ENCODE measurements around the gene EXT2. TPM values are rescaled to one million over a fixed set of nuclear protein-coding genes. Genes with fewer than 3 reads are reported as not detected.

Gene EXT2
- total and polyA plus RNA-seq, 10 of the 15 experiments (the other 5 are each of a cell fraction or from before 2014, with no cell fraction given): 3.8 to 31.4 (median 17.9) TPM

DNA sequence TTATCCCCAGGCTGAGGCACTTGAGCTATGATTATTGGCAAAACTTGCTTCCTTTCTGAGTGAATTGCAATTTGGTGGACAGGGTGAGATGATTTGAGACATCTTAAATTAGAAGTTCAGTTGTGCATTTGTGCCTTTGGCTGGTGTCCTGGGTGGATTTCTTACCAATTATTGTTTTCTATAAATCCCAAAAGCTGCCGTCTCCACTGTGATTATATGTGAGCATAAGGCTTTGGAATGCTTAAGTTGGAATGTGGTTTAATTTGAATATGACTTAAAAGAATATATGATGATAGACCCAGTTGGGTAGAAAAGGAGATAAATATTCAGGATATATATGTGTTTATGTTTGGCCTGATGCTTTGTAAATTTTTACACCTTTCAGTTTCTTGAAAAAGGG lies 70.0 kb downstream of the EXT2 start (continued):
- TF ChIP-seq, protein P1, sequence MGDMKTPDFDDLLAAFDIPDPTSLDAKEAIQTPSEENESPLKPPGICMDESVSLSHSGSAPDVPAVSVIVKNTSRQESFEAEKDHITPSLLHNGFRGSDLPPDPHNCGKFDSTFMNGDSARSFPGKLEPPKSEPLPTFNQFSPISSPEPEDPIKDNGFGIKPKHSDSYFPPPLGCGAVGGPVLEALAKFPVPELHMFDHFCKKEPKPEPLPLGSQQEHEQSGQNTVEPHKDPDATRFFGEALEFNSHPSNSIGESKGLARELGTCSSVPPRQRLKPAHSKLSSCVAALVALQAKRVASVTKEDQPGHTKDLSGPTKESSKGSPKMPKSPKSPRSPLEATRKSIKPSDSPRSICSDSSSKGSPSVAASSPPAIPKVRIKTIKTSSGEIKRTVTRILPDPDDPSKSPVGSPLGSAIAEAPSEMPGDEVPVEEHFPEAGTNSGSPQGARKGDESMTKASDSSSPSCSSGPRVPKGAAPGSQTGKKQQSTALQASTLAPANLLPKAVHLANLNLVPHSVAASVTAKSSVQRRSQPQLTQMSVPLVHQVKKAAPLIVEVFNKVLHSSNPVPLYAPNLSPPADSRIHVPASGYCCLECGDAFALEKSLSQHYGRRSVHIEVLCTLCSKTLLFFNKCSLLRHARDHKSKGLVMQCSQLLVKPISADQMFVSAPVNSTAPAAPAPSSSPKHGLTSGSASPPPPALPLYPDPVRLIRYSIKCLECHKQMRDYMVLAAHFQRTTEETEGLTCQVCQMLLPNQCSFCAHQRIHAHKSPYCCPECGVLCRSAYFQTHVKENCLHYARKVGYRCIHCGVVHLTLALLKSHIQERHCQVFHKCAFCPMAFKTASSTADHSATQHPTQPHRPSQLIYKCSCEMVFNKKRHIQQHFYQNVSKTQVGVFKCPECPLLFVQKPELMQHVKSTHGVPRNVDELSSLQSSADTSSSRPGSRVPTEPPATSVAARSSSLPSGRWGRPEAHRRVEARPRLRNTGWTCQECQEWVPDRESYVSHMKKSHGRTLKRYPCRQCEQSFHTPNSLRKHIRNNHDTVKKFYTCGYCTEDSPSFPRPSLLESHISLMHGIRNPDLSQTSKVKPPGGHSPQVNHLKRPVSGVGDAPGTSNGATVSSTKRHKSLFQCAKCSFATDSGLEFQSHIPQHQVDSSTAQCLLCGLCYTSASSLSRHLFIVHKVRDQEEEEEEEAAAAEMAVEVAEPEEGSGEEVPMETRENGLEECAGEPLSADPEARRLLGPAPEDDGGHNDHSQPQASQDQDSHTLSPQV (IDR thresholded peaks at IDR 0.05): no peak
- TF ChIP-seq, protein P2, sequence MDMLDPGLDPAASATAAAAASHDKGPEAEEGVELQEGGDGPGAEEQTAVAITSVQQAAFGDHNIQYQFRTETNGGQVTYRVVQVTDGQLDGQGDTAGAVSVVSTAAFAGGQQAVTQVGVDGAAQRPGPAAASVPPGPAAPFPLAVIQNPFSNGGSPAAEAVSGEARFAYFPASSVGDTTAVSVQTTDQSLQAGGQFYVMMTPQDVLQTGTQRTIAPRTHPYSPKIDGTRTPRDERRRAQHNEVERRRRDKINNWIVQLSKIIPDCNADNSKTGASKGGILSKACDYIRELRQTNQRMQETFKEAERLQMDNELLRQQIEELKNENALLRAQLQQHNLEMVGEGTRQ (IDR thresholded peaks at IDR 0.05; ENCODE audit: borderline replicate concordance, low read depth, low read length): no peak
- no peak for TF ChIP-seq MTA3 (IDR thresholded peaks at IDR 0.05; ENCODE audit: borderline replicate concordance, low read length)
- TF ChIP-seq, protein P3, sequence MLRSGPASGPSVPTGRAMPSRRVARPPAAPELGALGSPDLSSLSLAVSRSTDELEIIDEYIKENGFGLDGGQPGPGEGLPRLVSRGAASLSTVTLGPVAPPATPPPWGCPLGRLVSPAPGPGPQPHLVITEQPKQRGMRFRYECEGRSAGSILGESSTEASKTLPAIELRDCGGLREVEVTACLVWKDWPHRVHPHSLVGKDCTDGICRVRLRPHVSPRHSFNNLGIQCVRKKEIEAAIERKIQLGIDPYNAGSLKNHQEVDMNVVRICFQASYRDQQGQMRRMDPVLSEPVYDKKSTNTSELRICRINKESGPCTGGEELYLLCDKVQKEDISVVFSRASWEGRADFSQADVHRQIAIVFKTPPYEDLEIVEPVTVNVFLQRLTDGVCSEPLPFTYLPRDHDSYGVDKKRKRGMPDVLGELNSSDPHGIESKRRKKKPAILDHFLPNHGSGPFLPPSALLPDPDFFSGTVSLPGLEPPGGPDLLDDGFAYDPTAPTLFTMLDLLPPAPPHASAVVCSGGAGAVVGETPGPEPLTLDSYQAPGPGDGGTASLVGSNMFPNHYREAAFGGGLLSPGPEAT (IDR thresholded peaks at IDR 0.05; ENCODE audit: low read depth): no peak

DNA sequence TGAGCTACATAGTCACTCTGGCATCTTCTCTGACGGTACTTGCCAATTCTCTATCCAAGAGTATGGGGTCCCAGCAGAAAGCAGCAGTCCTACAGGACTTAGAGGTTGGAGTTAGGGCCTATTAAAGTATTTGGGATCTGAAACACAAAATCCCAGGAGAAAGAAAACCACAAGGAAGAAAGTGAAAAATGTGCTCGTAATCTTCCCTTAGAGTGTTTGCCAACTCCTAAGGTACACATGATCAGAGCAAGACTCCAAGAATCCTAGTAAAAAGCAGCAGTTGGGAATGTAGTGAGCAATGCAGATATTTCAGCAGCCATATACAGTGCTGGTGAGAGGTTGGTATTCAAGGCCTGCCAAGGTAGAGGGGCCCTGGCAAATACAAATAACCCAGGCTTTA lies 71.6 kb downstream of the EXT2 start:
- intact Hi-C loops (cut with micrococcal nuclease; ENCODE audit: unreplicated experiment): no loop called here
- Histone ChIP-seq H3K27ac (ENCODE audit: control insufficient read depth, insufficient read depth) (no peak overlapping the region), H3K36me3 (ENCODE audit: control insufficient read depth in 2 of 2, insufficient read depth in 2 of 2, low read length in 1 of 2) (no peaks in the 10 kb centered on the region), H3K9me3 (replicated peaks; ENCODE audit: control insufficient read depth, insufficient read depth, low read length) (no peaks in the 10 kb centered on the region), H3K9ac (ENCODE audit: control insufficient read depth, insufficient read depth, low read length) (no peak overlapping the region), H3K79me2 (ENCODE audit: control insufficient read depth, insufficient read depth, low read length) (no peaks in the 10 kb centered on the region), H3K4me3 (no peak overlapping the region), H3K4me2 (ENCODE audit: control insufficient read depth, insufficient read depth) (no peak overlapping the region), H4K20me1 (ENCODE audit: control insufficient read depth, insufficient read depth) (no peaks in the 10 kb centered on the region), H2AFZ (ENCODE audit: control insufficient read depth, low read depth, low read length) (no peak overlapping the region), H3K27me3 (replicated peaks in 1 of 2; ENCODE audit: control insufficient read depth in 2 of 2, insufficient read depth in 2 of 2, low read length in 1 of 2) (no peaks in the 10 kb centered on the region), H3K4me1 (ENCODE audit: control insufficient read depth, insufficient read depth, low read length) (no peaks in the 10 kb centered on the region)
- SMC1A ChIA-PET (ENCODE audit: uncharacterized antibody, unreplicated experiment): no interaction called here
- no TSS peak for BruUV-seq (replicated peaks)
- DNase-seq (ENCODE audit: low read depth, low spot score) (no peak), FAIRE-seq (no peak), ATAC-seq (no peak)
- in situ Hi-C loops (cut with MboI): no loop called here
- 94% methylated on average over 2 of the region's 2 CpGs for WGBS (ENCODE audit: insufficient coverage, insufficient replicate concordance, low lambda C conversion rate, missing lambda C conversion rate)
- RAD21 ChIA-PET (ENCODE audit: unreplicated experiment): no interaction called here
- CTCF ChIA-PET: no interaction called here
- POLR2A ChIA-PET: no interaction called here
- TF ChIP-seq RUNX3 (IDR thresholded peaks at IDR 0.05; ENCODE audit: low read length) (no peak), TCF3 (IDR thresholded peaks at IDR 0.05; ENCODE audit: borderline replicate concordance, insufficient read depth, low read depth, low read length) (no peak), NBN (IDR thresholded peaks at IDR 0.05) (no peak), ASH2L (IDR thresholded peaks at IDR 0.05; ENCODE audit: borderline replicate concordance, low read depth) (no peak)
- TF ChIP-seq, protein P4, sequence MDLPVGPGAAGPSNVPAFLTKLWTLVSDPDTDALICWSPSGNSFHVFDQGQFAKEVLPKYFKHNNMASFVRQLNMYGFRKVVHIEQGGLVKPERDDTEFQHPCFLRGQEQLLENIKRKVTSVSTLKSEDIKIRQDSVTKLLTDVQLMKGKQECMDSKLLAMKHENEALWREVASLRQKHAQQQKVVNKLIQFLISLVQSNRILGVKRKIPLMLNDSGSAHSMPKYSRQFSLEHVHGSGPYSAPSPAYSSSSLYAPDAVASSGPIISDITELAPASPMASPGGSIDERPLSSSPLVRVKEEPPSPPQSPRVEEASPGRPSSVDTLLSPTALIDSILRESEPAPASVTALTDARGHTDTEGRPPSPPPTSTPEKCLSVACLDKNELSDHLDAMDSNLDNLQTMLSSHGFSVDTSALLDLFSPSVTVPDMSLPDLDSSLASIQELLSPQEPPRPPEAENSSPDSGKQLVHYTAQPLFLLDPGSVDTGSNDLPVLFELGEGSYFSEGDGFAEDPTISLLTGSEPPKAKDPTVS (IDR thresholded peaks at IDR 0.05; ENCODE audit: low read depth, low read length): no peak
- TF ChIP-seq, protein P5, sequence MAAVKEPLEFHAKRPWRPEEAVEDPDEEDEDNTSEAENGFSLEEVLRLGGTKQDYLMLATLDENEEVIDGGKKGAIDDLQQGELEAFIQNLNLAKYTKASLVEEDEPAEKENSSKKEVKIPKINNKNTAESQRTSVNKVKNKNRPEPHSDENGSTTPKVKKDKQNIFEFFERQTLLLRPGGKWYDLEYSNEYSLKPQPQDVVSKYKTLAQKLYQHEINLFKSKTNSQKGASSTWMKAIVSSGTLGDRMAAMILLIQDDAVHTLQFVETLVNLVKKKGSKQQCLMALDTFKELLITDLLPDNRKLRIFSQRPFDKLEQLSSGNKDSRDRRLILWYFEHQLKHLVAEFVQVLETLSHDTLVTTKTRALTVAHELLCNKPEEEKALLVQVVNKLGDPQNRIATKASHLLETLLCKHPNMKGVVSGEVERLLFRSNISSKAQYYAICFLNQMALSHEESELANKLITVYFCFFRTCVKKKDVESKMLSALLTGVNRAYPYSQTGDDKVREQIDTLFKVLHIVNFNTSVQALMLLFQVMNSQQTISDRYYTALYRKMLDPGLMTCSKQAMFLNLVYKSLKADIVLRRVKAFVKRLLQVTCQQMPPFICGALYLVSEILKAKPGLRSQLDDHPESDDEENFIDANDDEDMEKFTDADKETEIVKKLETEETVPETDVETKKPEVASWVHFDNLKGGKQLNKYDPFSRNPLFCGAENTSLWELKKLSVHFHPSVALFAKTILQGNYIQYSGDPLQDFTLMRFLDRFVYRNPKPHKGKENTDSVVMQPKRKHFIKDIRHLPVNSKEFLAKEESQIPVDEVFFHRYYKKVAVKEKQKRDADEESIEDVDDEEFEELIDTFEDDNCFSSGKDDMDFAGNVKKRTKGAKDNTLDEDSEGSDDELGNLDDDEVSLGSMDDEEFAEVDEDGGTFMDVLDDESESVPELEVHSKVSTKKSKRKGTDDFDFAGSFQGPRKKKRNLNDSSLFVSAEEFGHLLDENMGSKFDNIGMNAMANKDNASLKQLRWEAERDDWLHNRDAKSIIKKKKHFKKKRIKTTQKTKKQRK (IDR thresholded peaks at IDR 0.05; ENCODE audit: low read depth, low read length): no peak
- TF ChIP-seq, protein P6, sequence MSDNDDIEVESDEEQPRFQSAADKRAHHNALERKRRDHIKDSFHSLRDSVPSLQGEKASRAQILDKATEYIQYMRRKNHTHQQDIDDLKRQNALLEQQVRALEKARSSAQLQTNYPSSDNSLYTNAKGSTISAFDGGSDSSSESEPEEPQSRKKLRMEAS (IDR thresholded peaks at IDR 0.05; ENCODE audit: low read depth, low read length): no peak

Data from GM12878 (cell line).